GM23338 (cell line): Measurements from ENCODE around the gene DAAM2. TPM values are rescaled to one million over a fixed set of nuclear protein-coding genes. Genes with fewer than 3 reads are reported as not detected.

ENCODE experiments used
- ATAC-seq: fragments of 200-7000 bp; cut with Tn5 transposase; 3 replicates; pipeline ENCODE4 v1.9.1; 2020
- DNase-seq: peaks from one replicate; pipeline ENCODE4 v3.0.0-alpha.2; 2015; ENCODE audit warnings: low spot score
- H2AFZ ChIP-seq: fragments of 200-600 bp; sonication (generic); 2 replicates; pipeline ENCODE4 v1.8.0; 2016; ENCODE audit warnings: antibody characterized with exemption, mild to moderate bottlenecking, moderate library complexity
- H3F3A ChIP-seq: fragments of 200-600 bp; sonication (generic); replicated peaks from 2 replicates; pipeline ENCODE4 v1.8.0; 2017; ENCODE audit warnings: antibody characterized with exemption, mixed run types, low read depth
- H3K27ac ChIP-seq: fragments of 200-600 bp; sonication (generic); 2 replicates; pipeline ENCODE4 v1.6.1; 2016; ENCODE audit warnings: low read depth
- H3K27me3 ChIP-seq: fragments of 200-600 bp; sonication (generic); 2 replicates; pipeline ENCODE4 v1.8.0; 2016; ENCODE audit warnings: mild to moderate bottlenecking, mixed run types, moderate library complexity; ENCODE audit not compliant: insufficient read depth
- H3K36me3 ChIP-seq: fragments of 200-600 bp; sonication (generic); 2 replicates; pipeline ENCODE4 v1.8.0; 2016; ENCODE audit warnings: mild to moderate bottlenecking; ENCODE audit not compliant: insufficient read depth
- H3K4me1 ChIP-seq: fragments of 200-600 bp; sonication (generic); 2 replicates; pipeline ENCODE4 v1.8.0; 2016; ENCODE audit warnings: mild to moderate bottlenecking, moderate library complexity; ENCODE audit not compliant: insufficient read depth
- H3K4me2 ChIP-seq: fragments of 200-600 bp; sonication (generic); 2 replicates; pipeline ENCODE4 v1.7.1; 2017; ENCODE audit warnings: mixed run types
- H3K4me3 ChIP-seq: fragments of 200-600 bp; sonication (generic); 2 replicates; pipeline ENCODE4 v1.6.1; 2016; ENCODE audit warnings: mixed run types
- H3K79me2 ChIP-seq: fragments of 200-600 bp; sonication (generic); replicated peaks from 2 replicates; pipeline ENCODE4 v1.8.0; 2017; ENCODE audit warnings: mild to moderate bottlenecking; ENCODE audit not compliant: insufficient read depth
- H3K9me2 ChIP-seq: fragments of 200-600 bp; sonication (generic); 2 replicates; pipeline ENCODE4 v1.8.0; 2017; ENCODE audit not compliant: insufficient read depth
- H4K20me1 ChIP-seq: fragments of 200-600 bp; sonication (generic); replicated peaks from 2 replicates; pipeline ENCODE4 v1.8.0; 2017; ENCODE audit warnings: mild to moderate bottlenecking; ENCODE audit not compliant: insufficient read depth
- H3K27ac Mint-ChIP-seq: 2 replicates; pipeline ENCODE4 v1.8.0; 2020; ENCODE audit warnings: inconsistent platforms, mild to moderate bottlenecking, moderate library complexity, mixed read lengths
- H3K27me3 Mint-ChIP-seq: 3 replicates; pipeline ENCODE4 v1.8.0; 2022; ENCODE audit warnings: low read depth, mild to moderate bottlenecking, moderate library complexity, mixed read lengths, inconsistent platforms; ENCODE audit not compliant: insufficient read depth, poor library complexity
- H3K36me3 Mint-ChIP-seq: 3 replicates; pipeline ENCODE4 v1.8.0; 2021; ENCODE audit warnings: low read depth, mild to moderate bottlenecking, inconsistent platforms, moderate library complexity, mixed read lengths
- H3K4me1 Mint-ChIP-seq: 3 replicates; pipeline ENCODE4 v1.8.0; 2020; ENCODE audit warnings: mild to moderate bottlenecking, inconsistent platforms, mixed read lengths
- H3K4me3 Mint-ChIP-seq: 3 replicates; pipeline ENCODE4 v1.8.0; 2021; ENCODE audit warnings: moderate library complexity, mild to moderate bottlenecking, inconsistent platforms, mixed read lengths
- H3K9me3 Mint-ChIP-seq: 3 replicates; pipeline ENCODE4 v1.8.0; 2020; ENCODE audit warnings: moderate library complexity, mild to moderate bottlenecking, inconsistent platforms, mixed read lengths
- CREB1 ChIP-seq: fragments of 250-450 bp; sonication (Bioruptor Pico); IDR thresholded peaks from 2 replicates; pipeline ENCODE4 v1.5.0; 2020; ENCODE audit warnings: low read depth, mild to moderate bottlenecking, moderate library complexity
- CTCF ChIP-seq, 2 experiments: fragments of 200-600 bp in 1 of 2; sonication (generic) in 1 of 2; conservative IDR thresholded peaks; 2 replicates each; pipeline versions ENCODE4 v1.5.1 to v1.6.1; 2016 to 2017; ENCODE audit warnings: antibody characterized with exemption in 2 of 2, low read depth in 2 of 2, mild to moderate bottlenecking in 2 of 2, moderate library complexity in 1 of 2
- EZH2 ChIP-seq: fragments of 200-600 bp; sonication (generic); IDR thresholded peaks from one replicate; pipeline ENCODE4 v1.8.0; 2017; ENCODE audit warnings: antibody characterized with exemption, mild to moderate bottlenecking, low read depth; ENCODE audit not compliant: unreplicated experiment
- EZH2phosphoT487 ChIP-seq: fragments of 200-600 bp; sonication (generic); IDR thresholded peaks from one replicate; pipeline ENCODE4 v1.8.1; 2018; ENCODE audit warnings: antibody characterized with exemption; ENCODE audit not compliant: unreplicated experiment
- JUNB ChIP-seq: IDR thresholded peaks from one replicate; pipeline ENCODE4 v1.6.1; 2016; ENCODE audit warnings: antibody characterized with exemption; ENCODE audit not compliant: unreplicated experiment
- NANOG ChIP-seq: IDR thresholded peaks from 2 replicates; pipeline ENCODE4 v1.6.1; 2016; ENCODE audit warnings: antibody characterized with exemption, borderline replicate concordance
- POLR2AphosphoS5 ChIP-seq: IDR thresholded peaks from 2 replicates; pipeline ENCODE4 v1.6.1; 2016; ENCODE audit warnings: antibody characterized with exemption, low read depth
- REST ChIP-seq: IDR thresholded peaks from one replicate; pipeline ENCODE4 v1.6.1; 2018; ENCODE audit warnings: antibody characterized with exemption; ENCODE audit not compliant: unreplicated experiment
- STAT1 ChIP-seq: IDR thresholded peaks from one replicate; pipeline ENCODE4 v1.6.1; 2016; ENCODE audit warnings: antibody characterized with exemption; ENCODE audit not compliant: unreplicated experiment
- ZNF114 ChIP-seq: fragments of 250-450 bp; sonication (Bioruptor Pico); IDR thresholded peaks from 2 replicates; pipeline ENCODE4 v1.5.0; 2020; ENCODE audit warnings: mild to moderate bottlenecking, moderate library complexity
- ZNF331 ChIP-seq: fragments of 250-450 bp; sonication (Bioruptor Pico); IDR thresholded peaks from 2 replicates; pipeline ENCODE4 v1.5.0; 2020; ENCODE audit warnings: low read depth, mild to moderate bottlenecking, moderate library complexity
- ZNF462 ChIP-seq: fragments of 250-450 bp; sonication (Bioruptor Pico); IDR thresholded peaks from 2 replicates; pipeline ENCODE4 v1.5.0; 2020; ENCODE audit warnings: mild to moderate bottlenecking, moderate library complexity
- polyA plus RNA-seq: library from polyadenylated mRNA; unstranded; fragments of >200 nt; fragmentation: Nextera tagmentation; extraction: Ambion mirVana; gene quantifications from 2 replicates; pipeline ENCODE4 v1.2.1, GENCODE V29; 2016
- total RNA-seq: library from RNA; depleted of rRNA; stranded (reverse); fragments of >200 nt; shearing (Covaris generic); gene quantifications from 2 replicates; pipeline ENCODE4 v1.2.3, GENCODE V29; 2014
- TF ChIP-seq, protein P1 (sequence below): IDR thresholded peaks from 2 replicates; pipeline ENCODE4 v1.6.1; 2016; ENCODE audit warnings: antibody characterized with exemption

Gene DAAM2
- total and polyA plus RNA-seq, 2 experiments from 2014 or later = 1.4 to 4.9 TPM

DNA sequence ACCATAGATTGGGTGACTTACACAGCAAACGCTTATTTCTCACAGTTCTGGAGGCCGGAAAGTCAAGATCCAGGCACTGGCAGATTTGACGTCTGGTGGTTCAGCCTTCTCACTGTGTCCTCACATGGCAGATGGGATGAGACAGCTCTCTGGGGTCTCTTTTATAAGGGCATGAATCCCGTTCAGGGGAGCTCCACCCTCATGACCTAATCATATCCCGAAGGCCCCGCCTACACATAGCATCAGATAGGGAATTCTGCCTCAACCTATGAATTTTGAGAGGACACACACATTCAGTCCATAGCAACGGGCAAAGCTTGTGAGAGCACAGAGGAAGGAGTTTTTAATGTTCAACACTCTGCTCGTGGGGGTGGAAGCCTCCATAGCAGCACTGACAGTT lies 27.5 kb downstream of the DAAM2 start:
- H3K27ac ChIP-seq = no peak overlapping the region
- TF ChIP-seq ZNF331 (CRISPR knock-in tag) (no peak), STAT1 (no peak), POLR2AphosphoS5 (no peak), EZH2 (no peak), JUNB (no peak), ZNF114 (no peak), CREB1 (CRISPR knock-in tag) (no peak), CTCF (conservative IDR thresholded peaks at IDR 0.05; ENCODE audit: low read depth in 2 of 2) (no peak), NANOG (no peak), REST (no peak), EZH2phosphoT487 (no peak), ZNF462 (no peak)
- TF ChIP-seq, protein P1, sequence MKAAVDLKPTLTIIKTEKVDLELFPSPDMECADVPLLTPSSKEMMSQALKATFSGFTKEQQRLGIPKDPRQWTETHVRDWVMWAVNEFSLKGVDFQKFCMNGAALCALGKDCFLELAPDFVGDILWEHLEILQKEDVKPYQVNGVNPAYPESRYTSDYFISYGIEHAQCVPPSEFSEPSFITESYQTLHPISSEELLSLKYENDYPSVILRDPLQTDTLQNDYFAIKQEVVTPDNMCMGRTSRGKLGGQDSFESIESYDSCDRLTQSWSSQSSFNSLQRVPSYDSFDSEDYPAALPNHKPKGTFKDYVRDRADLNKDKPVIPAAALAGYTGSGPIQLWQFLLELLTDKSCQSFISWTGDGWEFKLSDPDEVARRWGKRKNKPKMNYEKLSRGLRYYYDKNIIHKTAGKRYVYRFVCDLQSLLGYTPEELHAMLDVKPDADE = no peak
- H3K4me3 ChIP-seq = no peak overlapping the region
- H3K27me3 ChIP-seq = no peaks in the 10 kb centered on the region
- H3K27me3 Mint-ChIP-seq = peaks cover 3% of the 10 kb centered on the region
- no peak for DNase-seq
- H3F3A ChIP-seq = no peaks in the 10 kb centered on the region
- H3K4me3 Mint-ChIP-seq = no peak overlapping the region
- H2AFZ ChIP-seq = no peak overlapping the region
- no peaks in the 10 kb centered on the region for H3K36me3 ChIP-seq
- peaks cover 25% of the 10 kb centered on the region for H3K4me1 Mint-ChIP-seq
- H3K9me3 Mint-ChIP-seq = no peaks in the 10 kb centered on the region; the same call in 2 of the 3 replicates
- H3K27ac Mint-ChIP-seq = no peak overlapping the region
- no peak for ATAC-seq
- H3K4me1 ChIP-seq = peaks cover 10% of the 10 kb centered on the region; the same call in 1 of the 2 replicates
- no peaks in the 10 kb centered on the region for H3K79me2 ChIP-seq
- peaks cover 7% of the 10 kb centered on the region; the same call in 2 of the 3 replicates for H3K36me3 Mint-ChIP-seq
- no peak overlapping the region for H3K4me2 ChIP-seq
- H4K20me1 ChIP-seq = no peaks in the 10 kb centered on the region
- 0 out of 2 replicates have a peak, but pooled peaks cover 11% of the 10 kb centered on the region for H3K9me2 ChIP-seq
